ENCODE data around the gene NAT8L.
A peak's percentile ranks its signal among the peaks of the same experiment; 100 is the strongest.

Gene NAT8L

DNA sequence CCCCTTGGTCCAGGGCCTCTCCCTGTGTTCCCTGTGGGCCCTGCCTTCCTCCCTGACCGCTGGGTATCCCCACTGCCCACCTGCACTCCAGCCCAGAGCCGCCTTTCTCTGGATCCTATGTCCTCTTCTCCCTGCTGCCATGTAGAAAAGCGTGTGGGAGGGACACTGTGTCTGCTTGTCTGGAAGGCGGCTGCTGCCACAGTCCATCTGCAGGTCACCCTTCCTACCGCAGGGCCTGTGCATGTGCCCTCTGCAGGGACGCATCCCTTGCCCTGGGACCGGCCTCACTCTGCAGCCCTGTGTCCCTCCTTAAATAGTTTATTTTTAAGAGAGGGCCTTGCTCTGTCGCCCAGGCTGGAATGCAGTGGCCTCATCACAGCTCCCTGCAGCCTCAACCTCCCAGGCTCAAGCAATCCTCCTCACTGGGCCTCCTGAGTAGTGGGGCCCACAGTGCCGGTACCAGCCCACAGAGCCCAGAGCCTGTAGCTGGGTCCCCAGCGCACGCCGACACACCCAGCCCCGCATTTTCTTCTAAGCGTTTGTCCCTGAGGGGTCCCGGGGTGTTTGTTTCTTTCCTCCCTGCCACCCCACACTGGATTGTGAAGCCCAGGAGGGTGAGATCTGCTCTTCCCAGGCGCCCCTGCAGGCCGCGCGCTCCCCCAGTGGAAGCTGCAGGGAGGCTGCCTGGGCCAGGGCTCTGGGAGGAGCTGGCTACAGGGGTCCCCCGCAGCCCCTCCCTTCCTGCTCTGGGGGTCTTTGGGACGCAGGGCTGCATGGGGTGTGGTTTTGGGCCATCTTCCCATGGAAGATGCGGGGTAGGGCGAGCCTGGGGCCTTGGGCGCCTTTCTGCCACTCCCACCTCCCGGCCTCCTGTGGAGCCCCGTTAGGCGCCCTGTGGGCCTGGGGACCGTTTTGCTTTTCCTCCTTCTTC lies 12.8 kb upstream of the NAT8L start:
- no peak for DNase-seq

DNA sequence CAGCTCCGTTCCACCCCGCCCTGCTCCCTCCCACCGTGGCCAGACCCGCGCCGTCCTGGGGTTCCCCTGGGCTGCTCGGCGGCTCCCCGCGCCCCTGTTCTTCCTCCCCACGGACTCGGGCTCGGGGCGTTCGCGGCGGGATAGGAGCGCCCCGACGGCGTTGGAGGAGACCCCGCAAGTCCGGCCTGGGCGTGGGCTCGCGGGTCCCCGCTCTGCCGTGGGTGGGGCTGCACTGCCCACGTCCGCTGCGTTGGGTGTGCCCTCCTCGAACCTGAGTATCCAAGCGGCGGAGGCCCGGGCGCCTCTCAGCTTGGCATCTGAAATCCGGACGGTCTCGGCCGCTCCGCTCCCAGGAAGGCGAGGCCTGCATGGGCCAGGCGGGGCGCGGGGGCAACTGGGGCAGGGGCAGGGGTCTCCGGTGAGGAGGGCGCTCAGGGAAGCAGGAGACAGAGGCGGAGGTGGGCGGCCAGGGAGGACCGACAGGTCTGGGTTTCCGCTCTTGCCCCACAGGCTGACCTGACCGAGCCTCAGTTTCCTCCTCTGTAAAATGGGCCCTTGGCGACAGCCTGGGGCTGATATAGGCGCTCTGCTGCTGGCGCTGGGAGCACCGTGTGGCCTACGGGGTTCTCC lies 12.0 kb upstream of the NAT8L start:
- DNase-seq: no peak

DNA sequence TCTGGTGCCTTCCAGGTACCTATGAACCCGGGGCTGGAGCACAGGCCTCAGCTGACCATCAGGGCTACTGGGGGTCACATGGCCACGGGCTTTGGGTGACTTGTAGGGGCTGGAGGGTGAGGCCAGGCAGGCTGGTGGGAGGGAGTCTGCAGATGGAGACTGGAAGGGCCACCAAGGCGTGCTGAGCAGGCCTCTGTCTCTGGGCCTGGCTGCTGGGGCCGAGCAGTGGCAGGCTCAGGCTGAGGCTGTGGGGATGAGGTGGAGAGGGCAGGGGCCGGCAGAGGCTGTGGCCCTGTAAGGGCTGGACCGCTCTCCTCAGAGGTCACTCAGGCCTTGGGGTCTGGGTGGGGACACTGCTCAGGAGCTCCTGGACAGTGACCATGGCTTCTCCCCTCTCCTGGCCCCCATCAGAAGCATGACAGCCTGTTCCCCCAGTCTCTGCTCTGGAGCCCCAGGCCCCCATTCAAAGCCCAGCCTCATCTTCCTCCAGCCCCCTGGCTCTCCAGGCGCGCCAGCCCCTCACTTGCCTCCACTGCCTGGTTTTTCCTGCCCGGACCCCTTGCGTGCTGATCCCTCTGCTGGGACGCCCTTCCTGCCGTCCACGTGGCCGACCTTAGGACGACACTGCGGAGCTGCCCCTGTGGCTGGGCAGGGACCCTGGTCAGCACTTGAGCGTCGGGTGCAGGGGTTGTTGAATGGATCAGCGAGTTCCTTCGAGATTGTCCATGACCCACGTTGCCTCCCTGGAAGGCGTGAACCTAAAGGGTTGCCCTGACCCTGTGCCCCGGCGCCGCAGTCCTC lies 11.1 kb upstream of the NAT8L start:
- DNase-seq: no peak

DNA sequence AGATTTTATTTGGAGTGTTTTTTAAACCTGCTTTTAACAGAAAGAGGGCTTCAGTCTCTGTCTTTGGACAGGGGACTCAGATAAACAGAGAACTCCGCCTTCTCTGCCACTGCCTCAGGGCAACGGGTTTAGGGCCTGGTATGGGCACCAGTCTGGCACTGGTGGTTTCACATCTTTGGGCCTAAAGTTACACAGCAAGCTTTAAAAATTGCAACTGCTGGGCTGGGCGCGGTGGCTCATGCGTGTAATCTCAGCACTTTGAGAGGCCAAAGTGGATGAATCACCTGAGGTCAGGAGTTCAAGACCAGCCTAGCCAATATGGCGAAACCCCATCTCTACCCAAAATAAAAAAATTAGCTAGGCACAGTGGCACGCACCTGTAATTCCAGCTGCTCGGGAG lies 10.3 kb upstream of the NAT8L start:
- no peak for DNase-seq

DNA sequence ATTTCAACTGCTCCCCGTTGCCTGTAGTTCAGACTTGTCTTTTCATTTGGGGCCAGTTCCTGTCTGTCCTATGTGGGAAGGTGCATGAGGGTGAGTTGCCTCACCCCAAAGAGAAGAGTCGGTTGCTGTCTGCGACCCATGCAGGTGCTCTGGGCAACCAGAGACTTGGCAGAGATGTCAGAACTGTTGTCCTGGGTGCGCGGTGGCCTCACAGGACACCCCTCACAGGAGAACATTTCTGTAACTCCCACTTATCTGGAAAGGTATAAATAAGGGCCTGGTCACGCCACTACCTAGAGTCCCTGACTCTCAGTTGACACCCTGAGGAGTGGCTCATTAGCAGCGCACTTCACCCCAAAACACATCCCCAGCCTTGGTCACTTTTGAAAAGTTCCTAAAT lies 9.7 kb upstream of the NAT8L start:
- no peak for DNase-seq

DNA sequence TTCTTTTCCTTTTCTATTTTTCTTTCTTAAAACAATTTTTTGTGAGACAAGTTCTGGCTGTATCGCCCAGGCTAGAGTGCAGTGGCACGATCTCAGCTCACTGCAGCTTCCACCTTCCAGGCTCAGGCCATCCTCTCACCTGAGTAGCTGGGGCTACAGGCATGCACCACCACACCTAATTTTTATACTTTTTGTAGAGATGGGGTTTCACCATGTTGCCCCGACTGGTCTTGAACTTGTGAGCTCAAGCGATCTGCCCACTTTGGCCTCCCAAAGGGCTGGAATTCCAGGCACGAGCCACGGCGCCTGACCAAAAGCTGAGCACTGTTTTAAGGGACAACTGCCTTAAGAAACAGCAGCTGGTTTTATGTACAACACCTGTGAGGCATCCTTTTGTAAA lies 9.3 kb upstream of the NAT8L start:
- DNase-seq: no peak

DNA sequence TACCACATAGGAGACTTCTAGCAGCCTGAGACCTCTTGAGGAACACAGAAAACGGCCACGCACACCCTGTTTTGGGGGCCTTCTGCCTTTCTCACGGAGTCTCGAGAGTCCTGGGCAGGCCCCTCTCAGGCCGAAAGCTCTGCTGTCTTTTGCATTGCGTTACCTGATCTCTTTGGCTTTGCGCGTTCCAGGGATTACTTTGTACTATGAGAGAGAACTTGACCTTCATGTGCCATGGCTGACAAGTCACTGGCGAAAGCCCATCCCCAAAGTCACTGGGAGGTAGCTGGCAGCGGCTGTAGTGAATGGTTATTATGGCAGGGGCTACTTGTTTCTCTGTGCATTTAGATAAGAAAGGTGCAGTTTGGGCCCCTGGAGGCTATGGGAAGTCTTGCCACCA lies 8.0 kb upstream of the NAT8L start:
- DNase-seq: no peak

DNA sequence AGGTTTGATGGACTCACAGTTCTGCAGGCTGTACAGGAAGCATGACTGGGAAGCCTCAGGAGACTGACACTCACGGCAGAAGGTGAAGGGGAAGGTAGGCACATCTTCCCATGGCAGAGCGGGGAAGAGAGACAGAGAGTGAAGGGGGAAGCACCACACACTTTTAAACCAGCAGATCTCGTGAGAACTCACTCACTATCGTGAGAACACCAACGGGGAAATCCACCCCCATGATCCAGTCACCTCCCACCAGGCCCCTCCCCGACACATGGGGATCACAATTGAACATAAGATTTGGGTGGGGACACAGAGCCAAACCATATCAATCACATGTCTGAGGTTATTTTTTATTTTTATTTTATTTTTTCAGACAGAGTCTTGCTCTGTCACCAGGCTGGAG lies 4.9 kb upstream of the NAT8L start:
- DNase-seq: no peak

DNA sequence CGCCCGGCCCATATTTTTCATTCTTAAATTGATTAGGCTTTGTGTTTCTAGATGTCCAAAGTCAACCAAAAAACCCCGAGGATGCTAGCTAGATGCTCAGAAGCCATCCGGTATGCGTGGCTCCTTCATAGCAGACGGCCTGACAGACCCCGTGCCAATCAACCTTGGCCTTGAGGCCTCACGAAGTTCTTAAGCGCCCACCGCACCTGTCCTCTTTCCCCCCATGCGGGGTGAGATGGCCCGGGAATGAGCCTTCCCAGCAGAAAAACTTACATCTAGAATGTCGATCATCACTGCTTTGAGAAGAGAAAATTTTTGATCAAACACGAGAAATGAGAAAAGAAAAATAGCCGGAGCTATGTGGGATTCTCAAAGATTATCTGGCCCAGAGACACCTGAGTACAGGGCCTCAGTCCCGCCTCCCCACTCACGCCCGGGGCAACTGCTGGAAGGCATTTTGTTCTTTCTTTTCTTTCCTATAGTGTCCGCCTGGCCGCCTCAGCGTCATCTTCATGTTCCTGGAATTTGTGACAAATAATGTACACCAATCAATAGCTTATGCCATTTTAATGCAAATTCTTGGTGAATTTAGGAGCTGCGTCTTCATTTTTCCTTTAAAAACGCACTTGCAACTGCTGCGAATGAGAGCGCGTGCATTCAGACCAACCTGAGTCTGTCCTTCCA lies 1.6 kb upstream of the NAT8L start:
- DNase-seq: no peak

DNA sequence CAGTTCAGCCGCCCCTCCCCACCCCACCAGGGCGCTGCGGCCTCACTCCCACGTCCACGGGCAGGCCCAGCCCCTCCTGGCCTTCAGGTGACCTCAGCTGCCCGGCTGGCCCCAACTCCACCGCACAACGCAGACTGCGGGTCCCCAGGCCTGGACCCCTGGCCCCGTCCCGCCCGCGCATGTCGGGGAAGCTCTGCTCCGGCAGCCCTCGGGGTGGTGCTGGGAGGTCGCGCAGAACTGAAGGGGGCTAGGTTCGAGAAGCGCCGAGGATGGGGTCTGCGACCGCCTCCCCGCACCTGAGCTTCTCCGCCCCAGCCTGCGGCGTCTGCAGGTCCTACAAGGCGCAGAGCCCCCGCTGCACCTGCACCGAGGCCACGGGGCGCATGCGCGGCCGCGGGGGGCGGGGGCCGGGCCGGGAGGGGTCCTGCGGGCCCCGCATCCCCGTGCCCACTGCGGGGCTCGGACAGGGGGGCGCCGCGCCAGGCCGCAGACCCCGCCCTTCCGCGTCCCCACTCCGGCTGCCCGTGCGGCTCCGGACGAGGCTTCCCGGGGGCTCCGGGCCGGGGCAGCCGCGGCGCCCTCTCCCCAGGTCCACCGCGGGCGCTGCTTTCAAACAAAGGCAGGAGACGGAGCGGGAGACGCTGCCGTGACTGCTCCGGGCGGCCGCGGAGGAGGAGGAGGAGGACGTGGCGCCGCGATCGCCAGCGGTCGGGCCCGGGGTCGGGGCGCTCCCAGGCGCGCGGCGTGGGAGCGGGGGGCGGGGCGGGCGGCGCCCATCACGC lies 672 bp upstream of the NAT8L start:
- DNase-seq: peak in 1 of 2 experiments; percentile 1

DNA sequence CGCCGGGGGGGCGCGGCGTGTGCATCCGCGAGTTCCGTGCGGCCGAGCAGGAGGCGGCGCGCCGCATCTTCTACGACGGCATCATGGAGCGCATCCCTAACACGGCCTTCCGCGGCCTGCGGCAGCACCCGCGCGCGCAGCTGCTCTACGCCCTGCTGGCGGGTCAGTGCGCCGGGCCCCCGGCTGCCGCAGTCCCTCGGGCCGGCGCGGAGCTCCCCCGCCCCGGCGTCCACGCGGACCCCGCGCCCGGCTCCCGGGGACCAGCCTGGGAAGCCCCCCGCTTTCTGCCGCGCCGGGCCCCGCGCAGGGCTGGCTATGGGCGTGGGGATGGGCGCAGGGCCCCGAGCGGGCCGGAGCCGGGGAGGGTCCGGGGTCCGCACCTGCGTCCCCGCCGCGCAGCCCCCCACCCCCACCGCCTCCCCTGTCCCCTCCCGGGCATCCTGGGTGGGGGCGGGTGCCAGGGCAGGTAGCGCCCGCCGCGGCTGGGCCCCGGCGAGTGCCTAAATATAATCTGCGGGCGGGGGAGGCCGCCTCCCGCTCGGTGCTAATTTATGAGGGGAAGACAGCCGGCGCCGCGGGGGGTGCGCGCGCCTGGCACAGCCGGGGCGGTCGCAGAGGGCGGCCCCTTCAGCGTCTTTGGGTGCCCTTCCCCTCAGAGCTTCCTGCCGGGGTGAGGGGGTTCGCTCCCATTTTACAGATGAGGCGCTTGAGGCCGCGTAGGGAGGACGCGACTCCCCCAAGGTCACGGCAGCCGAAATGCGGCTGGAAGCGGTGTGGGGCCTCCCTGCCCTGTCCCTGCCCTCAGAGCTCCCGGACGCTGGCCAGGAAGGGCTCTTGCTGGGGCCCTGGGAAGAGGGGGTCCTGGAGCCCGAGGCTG lies 837 bp downstream of the NAT8L start:
- DNase-seq: peak in 1 of 2 experiments; percentile 13

DNA sequence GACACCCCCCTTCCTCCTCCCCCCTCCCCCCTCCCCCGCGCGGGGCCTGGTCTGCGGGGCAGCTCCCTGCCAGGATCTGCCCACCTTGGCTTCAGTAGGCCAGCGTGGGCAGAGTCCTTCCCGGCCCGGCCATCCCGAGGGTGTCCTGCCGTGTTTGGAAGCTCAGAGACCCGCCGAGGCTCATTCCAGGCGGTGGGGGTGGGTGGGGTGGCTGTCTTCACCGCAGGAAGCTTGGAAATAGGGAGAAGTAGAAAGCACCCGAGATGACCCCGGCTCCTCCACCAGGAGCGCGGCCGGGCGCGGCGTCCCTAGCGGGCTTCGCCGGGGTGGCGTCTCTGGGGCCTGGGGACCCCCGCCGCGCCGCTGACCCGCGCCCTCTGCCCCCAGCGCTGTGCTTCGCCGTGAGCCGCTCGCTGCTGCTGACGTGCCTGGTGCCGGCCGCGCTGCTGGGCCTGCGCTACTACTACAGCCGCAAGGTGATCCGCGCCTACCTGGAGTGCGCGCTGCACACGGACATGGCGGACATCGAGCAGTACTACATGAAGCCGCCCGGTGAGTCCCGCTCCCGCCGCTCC lies 1.6 kb downstream of the NAT8L start:
- DNase-seq: no peak

DNA sequence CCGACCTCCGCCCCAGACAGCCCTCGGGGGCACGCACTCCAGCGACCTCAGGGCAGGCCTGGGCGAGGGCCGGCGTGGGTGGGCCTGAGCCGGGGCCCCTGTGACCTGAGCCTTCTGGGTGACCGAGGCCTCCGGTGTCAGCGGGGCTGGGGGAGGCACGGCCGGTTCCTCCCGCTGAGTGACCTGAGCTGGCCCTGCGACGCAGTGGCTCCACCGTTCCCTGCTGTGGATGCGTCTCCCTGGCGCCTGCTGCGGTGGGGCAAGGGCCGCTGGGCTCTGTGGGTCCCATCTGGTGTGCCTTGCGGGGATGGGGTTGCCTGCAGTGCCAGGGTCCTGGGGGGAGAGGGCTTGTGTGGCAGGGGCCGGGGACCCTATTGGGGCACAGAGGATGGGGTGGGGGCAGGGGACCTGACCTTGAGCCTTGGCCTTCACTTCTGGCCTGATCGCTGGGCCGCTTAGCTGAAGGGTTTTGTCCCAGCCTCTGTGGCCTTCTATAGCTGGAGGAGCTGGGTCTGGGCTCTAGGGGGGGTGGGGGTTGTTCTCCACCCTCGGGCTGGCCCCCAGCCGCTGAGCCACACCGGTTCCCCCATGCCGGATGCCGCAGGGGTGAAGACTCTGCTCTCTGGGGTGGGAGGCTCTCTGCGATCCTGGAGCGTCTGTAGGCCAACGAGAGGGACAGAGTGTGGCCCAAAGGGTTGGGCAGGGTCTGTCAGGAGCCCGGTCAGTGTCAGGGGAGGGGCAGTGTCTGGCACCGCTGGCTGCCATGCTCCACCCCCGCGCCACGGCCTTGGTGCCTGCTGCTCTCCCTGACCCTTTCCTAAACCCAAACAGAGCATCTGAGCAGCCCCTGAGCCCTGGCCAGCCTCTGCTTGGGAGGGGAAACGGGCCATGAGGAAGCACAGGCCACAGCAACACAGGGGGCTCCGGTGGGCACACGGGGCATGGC lies 2.3 kb downstream of the NAT8L start:
- DNase-seq: no peak

DNA sequence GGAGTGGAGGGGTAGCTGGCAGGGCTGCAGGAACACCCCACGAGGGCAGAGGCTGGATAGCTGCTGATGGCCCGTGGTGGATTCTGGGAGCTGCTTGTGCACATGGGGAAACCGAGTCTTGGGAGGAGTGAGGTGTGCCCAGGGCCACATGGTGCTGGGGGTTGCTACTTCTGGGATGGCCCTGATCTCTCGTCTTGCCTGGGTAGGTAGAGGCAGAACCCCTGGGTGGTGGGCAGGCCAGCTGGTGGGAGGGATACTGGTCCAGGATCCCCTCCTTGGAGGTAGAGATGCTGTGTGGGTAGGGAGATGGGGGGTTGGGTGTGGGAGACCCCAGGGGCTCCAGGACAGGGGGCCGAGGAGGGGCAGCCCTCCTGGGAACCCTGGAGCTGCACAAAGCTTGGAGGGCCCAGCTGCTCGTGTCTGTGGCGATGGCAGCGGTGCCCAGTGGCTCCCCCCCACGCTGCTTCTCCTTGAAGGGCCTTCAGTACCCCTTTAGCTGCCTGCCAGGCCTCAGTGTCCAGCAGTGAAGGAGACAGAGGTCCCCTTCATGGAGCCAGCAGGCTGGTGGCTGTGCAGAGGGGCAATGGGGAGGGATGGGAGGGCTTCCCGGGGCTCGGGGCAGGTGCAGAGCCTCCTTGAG lies 3.2 kb downstream of the NAT8L start:
- no peak for DNase-seq

DNA sequence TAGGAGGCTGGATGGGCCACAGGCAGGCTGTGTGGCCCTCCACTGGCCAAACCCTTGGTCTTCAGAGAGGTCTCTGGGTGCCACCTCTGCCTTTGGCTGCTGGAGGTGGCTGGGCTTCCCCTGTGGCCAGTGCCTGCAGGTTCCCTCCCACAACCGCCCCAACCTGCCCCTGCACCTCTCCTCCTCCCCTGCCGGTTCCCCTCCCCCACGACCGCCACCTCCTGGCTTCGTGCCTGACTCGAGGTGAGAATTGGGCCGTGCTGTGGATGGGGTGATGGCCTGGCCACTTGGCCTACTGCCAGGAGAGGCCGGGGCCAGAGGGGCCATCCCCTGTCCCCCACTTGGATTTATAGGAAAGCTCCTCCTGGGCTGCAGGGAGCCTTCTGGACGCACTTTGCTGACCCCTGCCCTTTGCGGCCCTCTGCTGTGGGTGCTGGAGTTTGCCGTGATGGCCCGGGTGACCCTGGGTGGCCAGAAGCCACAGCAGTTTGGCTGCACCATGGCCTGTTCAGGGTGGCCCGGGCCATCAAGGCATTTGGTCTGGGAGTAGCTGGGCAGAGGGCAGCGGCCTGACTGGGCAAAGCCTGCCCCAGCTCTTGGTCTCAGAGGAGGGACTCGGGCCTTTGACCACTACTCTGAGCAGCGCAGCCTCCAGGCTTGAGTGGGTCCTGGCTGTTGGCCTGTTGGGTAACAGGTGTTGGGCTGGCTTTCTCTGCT lies 3.8 kb downstream of the NAT8L start:
- no peak for DNase-seq

DNA sequence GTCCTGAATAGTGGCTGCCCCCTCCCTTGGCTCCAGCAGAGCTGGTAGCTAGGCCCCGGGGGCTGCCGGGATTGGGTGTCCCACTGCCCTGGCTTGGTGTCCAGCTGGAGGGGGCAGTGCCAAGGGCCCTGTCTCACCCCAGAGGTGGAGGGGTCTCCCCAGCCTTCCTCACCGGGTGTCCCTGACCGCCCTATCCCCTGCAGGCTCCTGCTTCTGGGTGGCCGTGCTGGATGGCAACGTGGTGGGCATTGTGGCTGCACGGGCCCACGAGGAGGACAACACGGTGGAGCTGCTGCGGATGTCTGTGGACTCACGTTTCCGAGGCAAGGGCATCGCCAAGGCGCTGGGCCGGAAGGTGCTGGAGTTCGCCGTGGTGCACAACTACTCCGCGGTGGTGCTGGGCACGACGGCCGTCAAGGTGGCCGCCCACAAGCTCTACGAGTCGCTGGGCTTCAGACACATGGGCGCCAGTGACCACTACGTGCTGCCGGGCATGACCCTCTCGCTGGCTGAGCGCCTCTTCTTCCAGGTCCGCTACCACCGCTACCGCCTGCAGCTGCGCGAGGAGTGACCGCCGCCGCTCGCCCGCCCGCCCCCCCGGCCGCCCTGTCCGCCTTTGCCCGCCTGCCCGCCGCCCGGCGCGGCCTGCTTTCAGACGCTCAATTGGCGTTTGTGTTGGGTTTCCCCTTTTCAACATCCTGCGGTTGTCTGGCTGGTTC lies 4.6 kb downstream of the NAT8L start:
- no peak for DNase-seq

DNA sequence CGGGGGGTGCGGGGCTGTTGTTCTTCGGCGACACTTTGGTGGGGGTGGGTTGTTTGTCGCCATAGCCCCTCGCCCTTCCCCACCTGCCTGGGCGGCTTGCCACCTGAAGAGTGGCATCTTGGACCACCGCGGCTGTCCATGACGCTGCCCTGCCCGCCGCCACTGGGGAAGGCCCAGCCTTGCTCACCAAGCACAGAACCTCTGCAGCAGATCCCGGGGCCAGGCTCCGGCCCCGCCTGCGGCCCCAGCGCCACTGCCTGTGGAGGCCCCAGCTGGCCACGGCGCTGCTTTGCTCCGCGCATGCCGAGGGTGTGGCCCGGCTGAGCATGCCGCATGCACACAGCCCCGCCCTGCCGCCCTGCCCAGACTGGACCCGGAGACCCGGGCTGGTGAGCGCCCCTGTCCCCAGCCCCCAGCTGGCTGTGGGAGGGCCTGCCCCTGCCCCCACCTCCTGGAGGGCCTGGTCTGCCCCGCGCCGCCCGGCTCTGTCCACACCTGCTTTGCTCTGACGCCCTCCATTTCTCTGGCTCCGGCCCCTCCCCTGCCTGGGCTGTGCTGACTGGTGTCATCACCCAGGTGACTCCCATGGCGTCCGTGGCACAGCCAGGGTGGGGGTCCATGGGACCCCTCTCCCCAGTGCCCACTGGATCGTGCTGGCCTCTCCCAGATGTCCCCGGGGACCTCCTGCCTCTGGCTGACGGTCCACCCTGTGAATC lies 5.3 kb downstream of the NAT8L start:
- DNase-seq: no peak
